GM19035 (cell line): ENCODE measurements around the gene TRPT1.

Source experiments
- ATAC-seq: cut with Tn5 transposase; IDR thresholded peaks from one replicate; pipeline ENCODE4 v1.9.1; 2021; ENCODE audit not compliant: unreplicated experiment

Gene TRPT1

DNA sequence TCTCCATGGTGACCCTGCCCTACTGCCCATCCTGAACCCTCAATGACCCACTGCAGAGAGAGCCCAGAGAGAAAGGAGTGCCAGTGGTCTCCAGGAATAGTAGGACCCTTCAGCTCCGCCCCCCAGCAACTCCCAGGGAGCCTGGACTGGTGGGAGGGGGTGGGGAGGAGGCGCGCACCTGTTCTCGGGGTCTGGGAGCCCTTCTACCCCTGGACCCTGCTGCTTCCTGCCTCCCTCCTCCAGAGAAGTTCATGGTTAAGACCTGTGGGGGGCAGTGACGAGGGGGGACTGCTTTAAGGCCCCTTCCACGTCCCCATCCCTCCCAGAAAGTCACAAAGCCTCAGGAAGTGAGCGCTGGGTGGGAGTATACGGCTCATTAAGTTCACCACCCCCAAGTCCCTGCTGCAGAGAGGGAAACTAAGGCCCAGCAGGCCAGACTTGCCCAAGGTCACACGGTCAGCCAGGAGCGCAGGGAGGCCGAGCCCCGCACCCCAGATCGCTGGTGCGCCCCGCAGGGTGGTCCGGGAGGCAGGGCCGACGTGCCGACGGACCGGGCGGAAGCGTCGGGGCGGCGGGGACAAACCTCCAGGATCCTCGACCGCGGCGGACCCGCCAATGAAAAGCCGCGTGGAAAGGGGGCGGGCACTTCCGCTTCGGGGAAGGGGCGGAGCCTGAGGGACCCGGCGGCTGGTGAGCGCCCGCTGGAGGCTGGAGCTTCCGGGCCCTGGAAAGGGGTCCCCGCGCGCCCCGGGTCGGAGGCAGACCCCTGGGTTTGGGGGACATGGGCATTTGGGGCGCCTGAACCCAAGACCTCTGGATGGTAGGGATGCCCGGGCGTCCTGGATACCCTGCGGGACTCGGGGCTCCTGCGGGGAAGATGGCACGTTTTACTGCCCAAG lies at the start of gene TRPT1, which contains the start of gene NUDT22:
TRPT1 (minus strand) TSS at position 579 of the 899 bp plus-strand sequence; CDS start at position 253, 326 bp downstream.
NUDT22 (plus strand) TSS at position 667 of the 899 bp plus-strand sequence. CDS start 379 bp downstream, outside the sequence.
- peak; percentile 40 for ATAC-seq

DNA sequence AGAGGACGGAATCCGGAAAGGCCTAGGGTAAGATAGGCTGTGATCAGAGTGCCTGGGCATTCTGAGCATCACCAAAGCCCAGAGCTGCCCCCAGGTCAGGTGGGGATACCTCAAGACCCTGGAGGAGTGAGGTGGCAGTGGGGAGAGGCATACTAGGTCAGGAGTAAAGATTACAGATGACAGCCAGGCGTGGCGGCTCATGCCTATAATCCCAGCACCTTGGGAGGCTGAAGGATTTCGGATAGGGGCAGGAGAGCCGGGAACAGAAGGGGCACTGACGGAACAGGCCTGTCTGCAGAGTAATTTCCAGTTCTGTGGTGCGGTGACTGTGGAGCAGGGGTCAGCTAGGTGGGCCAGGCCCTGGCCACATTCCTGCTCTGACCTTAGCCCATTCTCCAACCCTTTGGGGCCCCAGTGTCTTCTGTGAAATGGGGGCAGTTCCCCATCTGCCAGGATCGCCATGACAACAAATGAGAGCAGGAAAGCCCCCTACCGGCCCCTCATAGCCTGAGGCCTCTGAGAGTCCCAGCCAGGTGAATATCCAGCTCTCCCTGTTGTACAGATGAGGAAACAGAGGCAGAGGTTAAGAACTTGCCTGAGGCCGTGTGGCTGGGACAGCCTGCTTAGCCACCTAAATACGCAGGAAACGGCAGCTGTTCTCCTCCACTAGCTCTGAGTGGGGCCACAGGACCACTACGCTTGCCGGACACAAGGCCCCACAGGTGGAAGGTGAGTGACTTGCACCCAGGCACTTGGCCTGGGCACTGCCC lies 49.2 kb upstream of the TRPT1 start:
- ATAC-seq = no peak

DNA sequence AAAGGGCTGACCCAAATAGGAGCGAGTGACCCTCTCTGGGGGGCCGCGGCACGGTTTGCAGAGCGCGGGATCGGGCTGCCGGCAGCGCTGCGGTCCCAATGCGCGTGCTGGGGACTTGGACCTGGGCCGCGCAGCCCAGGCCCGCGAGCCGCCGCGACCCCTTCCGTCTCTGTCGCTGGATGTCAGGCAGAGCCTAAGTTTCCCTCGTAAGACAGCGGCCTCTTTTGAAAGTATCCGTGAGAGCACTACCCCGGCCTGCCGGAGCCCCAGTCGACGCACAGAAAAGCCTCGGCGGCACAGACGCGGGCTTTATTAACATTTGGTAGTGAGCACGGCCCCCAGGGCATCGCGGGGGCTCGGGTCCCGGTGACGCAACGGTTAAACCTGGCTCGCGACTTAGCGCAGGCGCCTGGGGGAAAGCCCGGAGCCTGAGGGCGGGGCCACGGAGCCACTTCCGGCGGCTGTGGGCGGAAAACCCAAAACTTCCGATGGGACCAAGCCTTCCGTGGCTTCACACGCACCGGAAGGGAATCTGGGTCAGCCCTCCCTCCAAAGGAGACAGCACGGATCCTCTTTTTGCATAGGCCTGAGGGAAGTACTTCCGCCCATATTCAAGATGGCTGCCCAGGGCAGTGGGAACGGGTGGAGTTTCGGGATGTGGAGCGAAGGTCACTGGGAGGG lies 43.7 kb upstream of the TRPT1 start:
- ATAC-seq = peak; percentile 70

DNA sequence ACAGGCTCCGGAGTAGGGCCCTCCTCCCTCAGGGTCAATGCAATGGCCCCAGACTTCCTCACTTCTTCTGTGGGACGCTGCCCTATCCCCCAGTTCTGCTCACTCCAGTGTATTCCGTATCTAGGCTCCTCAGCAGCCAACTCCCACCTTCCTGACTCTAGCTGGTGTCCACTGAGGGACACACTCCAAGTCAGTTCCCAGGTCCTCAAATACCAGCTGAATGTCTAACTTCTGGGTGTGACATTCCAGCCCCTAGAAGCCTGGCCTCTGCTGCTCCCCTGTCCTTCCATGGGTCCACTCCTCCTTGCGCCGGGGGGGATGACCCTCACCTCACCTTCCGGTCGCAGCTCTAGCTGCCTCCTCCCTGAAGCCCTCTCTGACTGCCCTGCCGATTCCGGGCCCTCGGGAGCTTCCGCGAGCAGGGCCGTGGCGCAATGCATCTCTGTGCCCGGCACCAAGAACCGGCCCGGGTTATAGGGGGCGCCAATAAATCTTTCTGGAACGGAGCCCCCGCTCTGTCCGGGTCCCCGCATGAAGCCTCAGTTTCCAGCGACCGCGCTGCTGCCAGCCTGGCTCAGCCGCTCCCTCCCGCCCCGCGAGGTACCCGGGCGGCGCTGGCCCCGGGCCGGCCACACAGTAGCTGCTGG lies 43.0 kb upstream of the TRPT1 start:
- ATAC-seq = peak; percentile 21

DNA sequence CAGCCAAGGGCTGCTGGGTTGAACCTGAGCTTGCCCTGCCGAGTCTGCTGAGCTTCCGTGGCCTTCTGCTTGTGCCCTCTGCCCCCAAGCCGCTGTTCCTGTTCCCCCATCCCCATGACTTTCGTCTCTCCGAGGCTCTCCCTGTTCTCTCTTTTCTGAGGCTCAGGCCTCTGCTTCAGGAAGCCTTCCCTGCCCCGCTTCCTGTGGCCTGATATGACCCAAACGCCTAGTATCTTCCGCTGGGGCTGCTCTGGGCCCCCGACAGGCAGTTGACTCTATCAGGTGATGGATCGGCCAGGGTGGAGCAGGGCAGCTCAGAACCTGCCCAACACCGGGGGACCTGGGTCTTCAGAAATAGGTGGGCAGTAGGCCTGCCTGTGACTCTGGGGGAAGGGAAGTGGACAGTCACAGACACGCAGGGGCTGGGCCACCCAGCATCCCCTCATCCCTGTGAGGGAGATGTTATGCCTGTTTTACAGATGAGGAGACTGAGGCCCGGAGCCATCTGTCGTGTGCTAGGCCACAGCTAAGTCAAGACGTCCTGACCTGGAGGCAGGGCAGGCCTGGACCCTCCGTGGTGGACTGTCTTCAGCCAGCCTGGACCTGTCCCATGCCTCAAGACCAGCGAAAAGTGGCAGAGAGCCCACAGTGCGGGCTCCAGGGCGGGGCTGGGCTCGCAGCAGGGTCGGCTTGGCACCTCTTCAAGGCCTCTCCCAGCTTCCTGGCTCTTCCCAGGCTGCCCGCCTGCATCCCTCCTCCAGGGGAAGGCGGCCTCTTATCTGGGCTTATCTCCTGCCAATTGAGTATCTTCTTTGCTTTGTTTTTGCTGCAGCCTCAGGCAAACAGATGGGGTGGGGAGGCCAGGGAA lies 42.3 kb upstream of the TRPT1 start:
- no peak for ATAC-seq

DNA sequence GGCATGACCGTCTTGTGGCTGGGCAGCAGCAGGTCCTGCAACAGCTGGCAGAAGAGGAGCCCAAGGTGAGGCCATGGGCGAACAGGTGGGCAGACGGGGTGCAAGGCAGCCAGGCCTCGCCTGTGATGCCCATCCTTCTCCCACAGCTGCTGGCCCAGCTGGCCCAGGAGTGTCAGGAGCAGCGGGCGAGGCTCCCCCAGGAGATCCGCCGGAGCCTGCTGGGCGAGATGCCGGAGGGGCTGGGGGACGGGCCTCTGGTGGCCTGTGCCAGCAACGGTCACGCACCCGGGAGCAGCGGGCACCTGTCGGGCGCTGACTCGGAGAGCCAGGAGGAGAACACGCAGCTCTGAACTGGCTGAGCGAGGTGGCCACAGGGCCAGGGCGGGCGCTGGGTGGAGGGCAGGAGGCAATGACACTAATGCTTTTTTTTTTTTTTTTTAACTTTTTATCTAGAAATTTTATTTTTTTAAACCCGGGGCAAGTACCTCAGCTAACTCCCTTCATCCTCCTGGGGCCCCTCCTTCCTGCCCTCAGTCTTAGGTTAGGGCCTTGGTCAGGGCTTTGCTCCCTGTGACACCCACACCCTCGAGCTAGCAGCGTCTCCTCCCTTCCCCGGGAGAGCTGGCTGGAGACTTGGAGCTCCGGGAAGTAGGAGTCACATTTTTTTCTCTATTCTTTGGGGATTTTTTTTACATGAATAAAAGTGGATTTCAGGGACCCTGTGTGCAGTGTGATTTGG lies 41.4 kb upstream of the TRPT1 start:
- no peak for ATAC-seq

- ATAC-seq = no peak
Observed at GRCh38 chr11:64266339-64266738, 40.4 kb upstream of the TRPT1 start.

DNA sequence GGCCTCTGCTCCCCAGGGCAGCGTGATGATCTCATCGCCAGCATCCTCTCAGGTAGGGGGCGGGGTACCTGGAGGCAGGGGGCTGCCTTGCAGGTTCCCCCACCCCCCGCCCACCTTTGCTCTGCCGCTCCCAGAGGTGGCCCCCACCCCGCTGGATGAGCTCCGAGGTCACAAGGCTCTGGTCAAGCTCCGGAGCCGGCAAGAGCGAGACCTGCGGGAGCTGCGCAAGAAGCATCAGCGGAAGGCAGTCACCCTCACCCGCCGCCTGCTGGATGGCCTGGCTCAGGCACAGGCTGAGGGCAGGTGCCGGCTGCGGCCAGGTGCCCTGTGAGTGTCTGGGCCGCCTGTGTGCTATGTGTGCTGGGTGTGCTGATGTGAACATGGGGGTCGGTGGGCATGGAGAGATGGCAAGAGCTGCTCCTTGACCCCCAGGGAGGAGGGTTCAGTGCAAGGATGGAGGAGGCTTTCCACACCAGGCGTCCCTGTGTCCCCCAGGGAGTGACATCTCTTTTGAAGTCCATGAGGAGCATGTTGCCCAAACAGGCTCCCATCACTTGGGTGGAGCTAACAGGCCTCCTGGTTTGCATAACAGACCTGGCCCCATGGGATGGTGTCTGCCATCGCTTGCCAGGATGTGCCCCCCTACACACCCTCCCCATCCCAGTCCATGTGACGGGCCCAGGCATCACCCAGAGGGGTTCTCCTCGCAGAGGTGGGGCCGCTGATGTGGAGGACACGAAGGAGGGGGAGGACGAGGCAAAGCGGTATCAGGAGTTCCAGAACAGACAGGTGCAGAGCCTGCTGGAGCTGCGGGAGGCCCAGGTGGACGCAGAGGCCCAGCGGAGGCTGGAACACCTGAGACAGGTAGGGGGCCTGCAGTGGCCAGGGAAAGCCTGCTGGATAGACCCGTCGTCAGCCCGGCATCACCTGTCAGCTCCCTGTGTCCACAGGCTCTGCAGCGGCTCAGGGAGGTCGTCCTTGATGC lies 39.5 kb upstream of the TRPT1 start:
- no peak for ATAC-seq

DNA sequence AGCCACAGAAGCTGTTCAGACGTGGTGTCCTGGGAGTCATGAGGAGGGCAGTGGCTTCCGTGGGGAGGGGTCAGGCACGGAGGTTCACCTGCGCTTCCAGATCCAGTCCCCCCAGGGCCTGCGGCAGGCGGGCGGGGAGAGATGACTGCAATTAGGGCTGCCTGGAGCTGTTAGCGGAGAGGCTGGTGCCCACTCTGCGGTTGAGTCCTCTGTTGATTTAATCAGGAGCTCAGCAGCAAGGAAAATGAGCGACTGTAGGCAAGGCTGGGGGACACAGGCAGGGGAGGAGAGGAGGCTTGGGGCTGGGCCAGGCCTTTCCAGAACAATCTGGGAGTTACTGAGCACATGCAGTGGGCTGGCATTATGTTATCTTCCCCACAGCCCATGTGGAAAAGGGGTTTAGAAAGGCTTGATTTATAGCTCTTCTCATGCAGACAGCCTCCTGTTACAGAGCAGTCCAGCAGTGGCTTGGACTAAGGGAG lies 38.4 kb upstream of the TRPT1 start:
- ATAC-seq = no peak

GRCh38 chr11:64263947-64264317 lies 37.9 kb upstream of the TRPT1 start:
- no peak for ATAC-seq

DNA sequence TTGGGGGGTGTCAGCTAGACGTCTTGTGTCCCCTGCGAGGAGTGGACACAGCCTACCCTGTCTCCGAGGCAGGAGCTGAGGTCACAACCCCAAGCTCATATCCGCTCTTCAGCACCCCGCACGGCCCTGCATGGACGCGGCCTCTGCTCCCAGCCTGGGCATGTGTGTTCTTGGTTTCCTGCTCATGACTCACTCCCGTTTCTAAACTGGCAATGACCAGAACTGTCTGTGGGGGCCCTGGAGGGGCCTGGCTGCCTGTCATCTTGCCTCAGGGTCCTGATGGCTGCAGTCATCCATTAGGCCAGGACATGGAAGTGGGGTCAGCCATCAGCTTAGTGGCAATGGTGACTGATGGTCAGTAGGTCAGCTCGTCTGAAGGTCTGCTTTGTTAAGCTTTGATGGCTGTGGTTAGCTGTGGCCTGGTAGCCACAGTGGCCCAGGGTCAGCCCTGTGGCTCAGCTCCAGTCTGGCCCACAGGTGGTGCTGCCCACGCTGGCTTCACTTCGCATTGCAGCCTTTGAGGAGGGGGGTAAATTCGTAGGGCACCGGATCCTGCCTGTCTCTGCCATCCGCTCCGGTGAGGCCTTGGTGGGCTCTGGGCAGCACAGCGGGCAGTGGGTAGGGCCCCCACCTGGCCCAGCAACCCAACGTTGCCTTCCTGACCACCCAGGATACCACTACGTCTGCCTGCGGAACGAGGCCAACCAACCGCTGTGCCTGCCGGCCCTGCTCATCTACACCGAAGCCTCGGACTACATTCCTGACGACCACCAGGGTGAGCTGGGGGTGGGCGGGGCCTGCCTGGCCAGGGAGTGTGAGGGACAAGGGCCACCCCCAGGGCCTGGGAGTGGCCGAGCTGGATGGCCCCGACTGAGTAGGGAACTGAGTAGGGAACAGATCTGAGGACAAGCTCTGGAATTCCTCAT lies 37.3 kb upstream of the TRPT1 start:
- ATAC-seq = no peak

DNA sequence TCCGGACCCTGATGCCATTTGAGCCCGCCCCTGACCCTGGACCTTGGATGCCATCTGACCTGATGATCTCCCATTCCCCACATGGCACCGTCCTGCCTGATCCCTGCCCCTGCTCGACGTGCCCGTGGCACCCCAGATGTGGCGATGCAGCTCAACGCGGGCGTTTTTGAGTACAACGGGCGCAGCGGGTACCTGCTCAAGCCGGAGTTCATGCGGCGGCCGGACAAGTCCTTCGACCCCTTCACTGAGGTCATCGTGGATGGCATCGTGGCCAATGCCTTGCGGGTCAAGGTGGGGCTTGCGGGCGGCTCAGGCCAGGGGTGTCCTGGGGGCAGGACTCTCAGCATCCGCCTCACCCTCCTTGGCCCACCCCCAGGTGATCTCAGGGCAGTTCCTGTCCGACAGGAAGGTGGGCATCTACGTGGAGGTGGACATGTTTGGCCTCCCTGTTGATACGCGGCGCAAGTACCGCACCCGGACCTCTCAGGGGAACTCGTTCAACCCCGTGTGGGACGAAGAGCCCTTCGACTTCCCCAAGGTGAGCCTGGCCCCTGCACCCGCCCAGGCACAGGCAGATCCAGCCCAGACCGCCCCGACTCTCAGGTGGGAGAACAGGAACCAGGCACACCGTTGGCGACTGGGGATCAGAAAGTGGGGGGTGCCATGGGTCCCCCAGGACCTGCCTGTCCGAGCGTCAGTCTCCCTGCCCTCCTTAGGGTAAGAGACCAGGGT lies 36.5 kb upstream of the TRPT1 start:
- ATAC-seq = no peak

GRCh38 chr11:64261556-64262080 lies 35.6 kb upstream of the TRPT1 start:
- ATAC-seq = no peak

- no peak for ATAC-seq
Observed at GRCh38 chr11:64260147-64260708, 34.2 kb upstream of the TRPT1 start.

- ATAC-seq = no peak
Observed at GRCh38 chr11:64259533-64260067, 33.6 kb upstream of the TRPT1 start.
